Measurements from ENCODE around the gene CAMSAP2. TPM values are rescaled to one million over a fixed set of nuclear protein-coding genes. Genes with fewer than 3 reads are reported as not detected.

CAMSAP2 gene
- total and polyA plus RNA-seq, 2 of the 4 experiments (the other 2 are of a cell fraction): 8.3 to 29.4 TPM

- Histone ChIP-seq H3K4ac (ENCODE audit: low read depth, low read length) (no peak overlapping the region), H2BK15ac (ENCODE audit: low read depth, low read length) (no peak overlapping the region), H2BK20ac (ENCODE audit: low read depth, low read length) (no peak overlapping the region), H4K5ac (ENCODE audit: low read depth, low read length) (no peak overlapping the region), H4K20me1 (ENCODE audit: insufficient read depth, low read length) (peaks cover 12% of the 10 kb centered on the region), H3K23ac (ENCODE audit: low read depth, low read length) (no peak overlapping the region), H3K27me3 (ENCODE audit: control insufficient read depth, insufficient read depth, low read length) (no peaks in the 10 kb centered on the region), H4K8ac (ENCODE audit: low read depth in 2 of 2, low read length in 2 of 2) (no peak overlapping the region), H3K4me3 (ENCODE audit: insufficient read depth, low read depth, low read length) (no peak overlapping the region), H2AK5ac (ENCODE audit: low read depth, low read length) (no peak overlapping the region), H3K4me2 (ENCODE audit: low read depth, low read length) (no peak overlapping the region), H4K91ac (ENCODE audit: insufficient read depth, low read depth, low read length) (no peak overlapping the region), H2AK9ac (replicated peaks; ENCODE audit: low read depth, low read length, poor library complexity) (no peak overlapping the region), H2AFZ (replicated peaks; ENCODE audit: low read length, poor library complexity) (no peak overlapping the region), H3K56ac (ENCODE audit: extremely low read depth, insufficient read depth, low read length) (no peak overlapping the region), H3K4me1 (ENCODE audit: control insufficient read depth, insufficient read depth, low read length) (no peaks in the 10 kb centered on the region), H3K79me1 (ENCODE audit: low read depth in 1 of 2, low read length in 2 of 2) (peaks cover 3 to 26% of the 10 kb centered on the region in 2 experiments; a peak in 3 of 4 replicates), H2BK120ac (ENCODE audit: low read depth, low read length) (no peak overlapping the region), H3K9ac (ENCODE audit: low read depth, low read length) (no peak overlapping the region), H3K18ac (ENCODE audit: low read depth, low read length) (no peak overlapping the region), H3K27ac (ENCODE audit: insufficient read depth, low read length) (no peak overlapping the region), H3K36me3 (ENCODE audit: control insufficient read depth, insufficient read depth, low read length) (no peaks in the 10 kb centered on the region), H2BK5ac (ENCODE audit: low read depth, low read length, poor library complexity, severe bottlenecking) (no peak overlapping the region), H3K9me3 (ENCODE audit: control insufficient read depth, insufficient read depth, low read length) (no peaks in the 10 kb centered on the region), H3K9me1 (ENCODE audit: insufficient read depth, low read length) (no peaks in the 10 kb centered on the region), H3K14ac (replicated peaks; ENCODE audit: low read depth, low read length) (no peak overlapping the region)
- peak; percentile 59 for TF ChIP-seq CEBPB (IDR thresholded peaks at IDR 0.05; ENCODE audit: low read depth, low read length)
- TF ChIP-seq, protein P1, sequence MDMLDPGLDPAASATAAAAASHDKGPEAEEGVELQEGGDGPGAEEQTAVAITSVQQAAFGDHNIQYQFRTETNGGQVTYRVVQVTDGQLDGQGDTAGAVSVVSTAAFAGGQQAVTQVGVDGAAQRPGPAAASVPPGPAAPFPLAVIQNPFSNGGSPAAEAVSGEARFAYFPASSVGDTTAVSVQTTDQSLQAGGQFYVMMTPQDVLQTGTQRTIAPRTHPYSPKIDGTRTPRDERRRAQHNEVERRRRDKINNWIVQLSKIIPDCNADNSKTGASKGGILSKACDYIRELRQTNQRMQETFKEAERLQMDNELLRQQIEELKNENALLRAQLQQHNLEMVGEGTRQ (IDR thresholded peaks at IDR 0.05; ENCODE audit: low read depth, low read length): no peak
- intact Hi-C loops (cut with micrococcal nuclease) (loop anchor here (2.0 to 5.0 kb wide), 3 partner anchors 40 to 130 kb away; no protein-coding TSS in a partner anchor), in situ Hi-C loops (cut with MboI; ENCODE audit: low sequenced_read_pairs) (loop anchor here (5.0 kb wide), 1 partner anchor 175 kb away; no protein-coding TSS in a partner anchor), dilution Hi-C loops (cut with HindIII; ENCODE audit: low sequenced_read_pairs, unreplicated experiment) (no loop called here)
- ChIA-PET POLR2A (ENCODE audit: unreplicated experiment) (no interaction called here), CTCF (interaction anchor here (0.6 to 1.8 kb wide), 3 partner anchors 10 to 180 kb away, joined by 3 to 5 read pairs (median 4); no protein-coding TSS in a partner anchor)
- DNase-seq (no peak), ATAC-seq (ENCODE audit: low read depth) (no peak)
- WGBS, 2 experiments (ENCODE audit: extremely low coverage in 2 of 2, insufficient read length in 1 of 2): no CpG with 5 or more reads among the region's 2 CpGs
- no TSS peak for BruUV-seq (replicated peaks)
These were observed 63.3 kb downstream of the CAMSAP2 start for GRCh38 chr1:200802042-200802441.

Measured in IMR-90 (cell line).